ENCODE measurements around the gene IGF1R.

GRCh38 chr15:98843844-98844243 is 195.5 kb downstream of the IGF1R start:
- no peak for TF ChIP-seq CTCF (IDR thresholded peaks at IDR 0.05; ENCODE audit: insufficient read depth, low read length)
- no peak for TF ChIP-seq REST (IDR thresholded peaks at IDR 0.05; ENCODE audit: insufficient replicate concordance, low read depth)
- TF ChIP-seq GABPA (IDR thresholded peaks at IDR 0.05; ENCODE audit: low read depth) = no peak
- TF ChIP-seq SPI1 (IDR thresholded peaks at IDR 0.05; ENCODE audit: borderline replicate concordance, low read depth) = no peak
- no peak for TF ChIP-seq POLR2AphosphoS5 (IDR thresholded peaks at IDR 0.05; ENCODE audit: low read depth)
